ENCODE data around the gene AFF3. TPM values are rescaled to one million over a fixed set of nuclear protein-coding genes. Genes with fewer than 3 reads are reported as not detected.

AFF3 gene
- total and polyA plus RNA-seq, 2 of the 4 experiments (the other 2 are of a cell fraction), result 12.9 to 14.3 TPM

- Histone ChIP-seq H2AK9ac (replicated peaks; ENCODE audit: low read depth, low read length, poor library complexity) (peak overlapping the region; percentile 70), H2AK5ac (ENCODE audit: low read depth, low read length) (peak overlapping the region; percentile 89), H3K9ac (ENCODE audit: low read depth, low read length) (no peak overlapping the region), H2BK20ac (ENCODE audit: low read depth, low read length) (peak overlapping the region; percentile 87), H3K56ac (ENCODE audit: extremely low read depth, insufficient read depth, low read length) (no peak overlapping the region), H3K9me3 (ENCODE audit: control insufficient read depth, insufficient read depth, low read length) (no peaks in the 10 kb centered on the region), H4K8ac (ENCODE audit: low read depth in 2 of 2, low read length in 2 of 2) (peak overlapping the region; percentile 54 to 72), H3K4me2 (ENCODE audit: low read depth, low read length) (no peak overlapping the region), H2BK5ac (ENCODE audit: low read depth, low read length, poor library complexity, severe bottlenecking) (peak overlapping the region; percentile 77), H3K4me1 (ENCODE audit: control insufficient read depth, insufficient read depth, low read length) (peaks cover 42% of the 10 kb centered on the region), H3K14ac (replicated peaks; ENCODE audit: low read depth, low read length) (peak overlapping the region; percentile 80), H3K27me3 (ENCODE audit: control insufficient read depth, insufficient read depth, low read length) (no peaks in the 10 kb centered on the region), H4K20me1 (ENCODE audit: insufficient read depth, low read length) (no peaks in the 10 kb centered on the region), H3K9me1 (ENCODE audit: insufficient read depth, low read length) (peaks cover 26% of the 10 kb centered on the region), H3K4me3 (ENCODE audit: insufficient read depth, low read depth, low read length) (no peak overlapping the region), H4K91ac (ENCODE audit: insufficient read depth, low read depth, low read length) (peak overlapping the region; percentile 74), H3K18ac (ENCODE audit: low read depth, low read length) (peak overlapping the region; percentile 46), H3K4ac (ENCODE audit: low read depth, low read length) (peak overlapping the region; percentile 88), H3K36me3 (ENCODE audit: control insufficient read depth, insufficient read depth, low read length) (no peaks in the 10 kb centered on the region; the same call in 1 of the 2 replicates), H3K23ac (ENCODE audit: low read depth, low read length) (peak overlapping the region; percentile 80), H2AFZ (replicated peaks; ENCODE audit: low read length, poor library complexity) (no peak overlapping the region), H2BK15ac (ENCODE audit: low read depth, low read length) (peak overlapping the region; percentile 82; the same call in 2 of the 3 replicates), H3K79me1 (ENCODE audit: low read depth in 1 of 2, low read length in 2 of 2) (peaks cover 19 to 59% of the 10 kb centered on the region in 2 experiments; a peak in 3 of 4 replicates), H3K27ac (ENCODE audit: insufficient read depth, low read length) (peak overlapping the region; percentile 44; the same call in 1 of the 2 replicates), H2BK120ac (ENCODE audit: low read depth, low read length) (peak overlapping the region; percentile 89), H4K5ac (ENCODE audit: low read depth, low read length) (peak overlapping the region; percentile 79)
- TF ChIP-seq RCOR1 (IDR thresholded peaks at IDR 0.05; ENCODE audit: insufficient replicate concordance, low read length), result no peak
- no peak for TF ChIP-seq RAD21 (IDR thresholded peaks at IDR 0.05; ENCODE audit: low read length)
- TF ChIP-seq MAFK (IDR thresholded peaks at IDR 0.05; ENCODE audit: low read depth, low read length), result no peak
- TF ChIP-seq USF2 (IDR thresholded peaks at IDR 0.05; ENCODE audit: low read depth, low read length), result no peak
- no peak for TF ChIP-seq BHLHE40 (IDR thresholded peaks at IDR 0.05; ENCODE audit: low read depth, low read length)
- TF ChIP-seq RFX5 (IDR thresholded peaks at IDR 0.05; ENCODE audit: low read depth, low read length), result no peak
- 0 out of 2 replicates have a peak, but pooled peaks have one; percentile 15 for TF ChIP-seq MXI1 (IDR thresholded peaks at IDR 0.05; ENCODE audit: borderline replicate concordance, low read depth, low read length)
- TF ChIP-seq CHD1 (IDR thresholded peaks at IDR 0.05; ENCODE audit: low read depth, low read length), result no peak
- 0 out of 2 replicates have a peak, but pooled peaks have one; percentile 37 for TF ChIP-seq CEBPB (IDR thresholded peaks at IDR 0.05; ENCODE audit: low read depth, low read length)
- TF ChIP-seq CTCF (conservative IDR thresholded peaks at IDR 0.05; ENCODE audit: low read depth, low read length), result no peak
- in situ Hi-C loops (cut with MboI; ENCODE audit: low sequenced_read_pairs), result no loop called here
- dilution Hi-C loops (cut with HindIII; ENCODE audit: low sequenced_read_pairs, unreplicated experiment), result no loop called here
- ATAC-seq (ENCODE audit: low read depth) (no peak), DNase-seq (peak; percentile 67)
- POLR2A ChIA-PET (ENCODE audit: unreplicated experiment), result no interaction called here
- WGBS, 2 experiments (ENCODE audit: extremely low coverage in 2 of 2, insufficient read length in 1 of 2), result 67% methylated on average over 4 of the region's 10 CpGs; no CpG with 5 or more reads in 1 of the 2 experiments
- intact Hi-C loops (cut with micrococcal nuclease), result no loop called here
- CTCF ChIA-PET, result interaction anchor here (1.2 kb wide), 1 partner anchor 17 kb away, joined by 4 read pairs; no protein-coding TSS in a partner anchor
- BruUV-seq (replicated peaks), result no TSS peak
Measured at GRCh38 chr2:99864561-99865553, 277.5 kb downstream of the AFF3 start.

All from IMR-90 (cell line).